Cardiac muscle cell (in vitro differentiated cells and primary cell): Measurements from ENCODE around the gene VMO1. TPM values are rescaled to one million over a fixed set of nuclear protein-coding genes. Genes with fewer than 3 reads are reported as not detected.

Experiments
- DNase-seq, 2 donors: peaks; one replicate each; pipeline versions ENCODE4 v3.0.0 to v3.0.0-alpha.2; 2010 to 2017; ENCODE audit warnings: low read depth in 1 of 2, low spot score in 1 of 2
- H3K27ac ChIP-seq: fragments of 200-600 bp; sonication (generic); 2 replicates; pipeline ENCODE4 v1.5.1; 2016
- H3K27me3 ChIP-seq: fragments of 200-600 bp; sonication (generic); 2 replicates; pipeline ENCODE4 v1.6.0; 2016; ENCODE audit warnings: control low read depth
- H3K36me3 ChIP-seq: fragments of 200-600 bp; sonication (generic); 2 replicates; pipeline ENCODE4 v1.5.1; 2016; ENCODE audit warnings: control low read depth
- H3K4me1 ChIP-seq: fragments of 200-600 bp; sonication (generic); 2 replicates; pipeline ENCODE4 v1.8.1; 2017; ENCODE audit warnings: low read depth, mild to moderate bottlenecking, mixed run types
- H3K4me3 ChIP-seq: fragments of 200-600 bp; sonication (generic); 2 replicates; pipeline ENCODE4 v1.5.1; 2016; ENCODE audit warnings: mild to moderate bottlenecking
- H3K9me3 ChIP-seq: fragments of 200-600 bp; sonication (generic); 2 replicates; pipeline ENCODE4 v1.5.1; 2017; ENCODE audit warnings: low read depth, mild to moderate bottlenecking, control low read depth
- polyA plus RNA-seq: library from polyadenylated mRNA; unstranded; fragments of >200 nt; fragmentation: Nextera tagmentation; extraction: Ambion mirVana; gene quantifications from 2 replicates; pipeline ENCODE4 v1.2.1, GENCODE V29; 2016
- total RNA-seq: library from RNA; depleted of rRNA; stranded (reverse); fragments of >200 nt; gene quantifications from 2 replicates; pipeline ENCODE4 v1.2.3, GENCODE V29; 2016
- TF ChIP-seq, protein P1 (sequence below): IDR thresholded peaks from 2 replicates; pipeline ENCODE4 v1.5.1; 2012; ENCODE audit warnings: low read depth, mild to moderate bottlenecking, low read length

VMO1 gene
- total and polyA plus RNA-seq, 2 experiments from 2014 or later = 1.2 to 2.2 TPM

- H3K27me3 ChIP-seq = no peaks in the 10 kb centered on the region
- TF ChIP-seq, protein P1, sequence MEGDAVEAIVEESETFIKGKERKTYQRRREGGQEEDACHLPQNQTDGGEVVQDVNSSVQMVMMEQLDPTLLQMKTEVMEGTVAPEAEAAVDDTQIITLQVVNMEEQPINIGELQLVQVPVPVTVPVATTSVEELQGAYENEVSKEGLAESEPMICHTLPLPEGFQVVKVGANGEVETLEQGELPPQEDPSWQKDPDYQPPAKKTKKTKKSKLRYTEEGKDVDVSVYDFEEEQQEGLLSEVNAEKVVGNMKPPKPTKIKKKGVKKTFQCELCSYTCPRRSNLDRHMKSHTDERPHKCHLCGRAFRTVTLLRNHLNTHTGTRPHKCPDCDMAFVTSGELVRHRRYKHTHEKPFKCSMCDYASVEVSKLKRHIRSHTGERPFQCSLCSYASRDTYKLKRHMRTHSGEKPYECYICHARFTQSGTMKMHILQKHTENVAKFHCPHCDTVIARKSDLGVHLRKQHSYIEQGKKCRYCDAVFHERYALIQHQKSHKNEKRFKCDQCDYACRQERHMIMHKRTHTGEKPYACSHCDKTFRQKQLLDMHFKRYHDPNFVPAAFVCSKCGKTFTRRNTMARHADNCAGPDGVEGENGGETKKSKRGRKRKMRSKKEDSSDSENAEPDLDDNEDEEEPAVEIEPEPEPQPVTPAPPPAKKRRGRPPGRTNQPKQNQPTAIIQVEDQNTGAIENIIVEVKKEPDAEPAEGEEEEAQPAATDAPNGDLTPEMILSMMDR = no peak
- H3K4me3 ChIP-seq = peak within 1 kb of the TSS; percentile 52
- no peaks in the 10 kb centered on the region for H3K4me1 ChIP-seq
- H3K9me3 ChIP-seq = no peaks in the 10 kb centered on the region
- no peak within 1 kb of the TSS for H3K27ac ChIP-seq
- no peaks in the 10 kb centered on the region for H3K36me3 ChIP-seq
- DNase-seq = peak; percentile 83 to 94
Observed at GRCh38 chr17:4806777-4807604, 20.8 kb upstream of the VMO1 start, which contains the start of gene PLD2. Gene PLD2 (plus strand): TSS chr17:4807152. CDS start chr17:4807773, 621 bp downstream.

DNA sequence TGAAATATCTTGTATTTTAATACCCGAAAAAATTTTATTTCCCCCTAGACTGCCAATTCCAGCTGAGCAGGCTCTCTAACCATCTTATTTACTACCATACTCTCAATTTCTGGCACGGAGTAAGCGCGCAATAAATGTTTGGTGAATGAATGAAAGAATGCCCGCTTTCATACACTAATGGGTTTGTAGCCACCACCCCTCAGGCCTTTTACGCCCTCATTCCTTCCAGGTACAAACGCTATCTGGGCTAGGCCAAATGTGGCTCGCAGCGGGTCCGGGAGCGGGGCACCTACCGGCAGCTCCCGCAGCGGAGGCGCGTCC lies 20.3 kb upstream of the VMO1 start:
- H3K27ac ChIP-seq = no peak overlapping the region
- no peaks in the 10 kb centered on the region for H3K4me1 ChIP-seq
- TF ChIP-seq, protein P1 = no peak

GRCh38 chr17:4802228-4802627 lies 16.1 kb upstream of the VMO1 start, which contains the start of gene C17orf114:
Gene C17orf114 (minus strand): TSS chr17:4802328.
- no peaks in the 10 kb centered on the region for H3K4me1 ChIP-seq
- H3K27ac ChIP-seq = no peak within 1 kb of the TSS
- TF ChIP-seq, protein P1 = no peak
- no peak for DNase-seq
- no peak within 1 kb of the TSS for H3K4me3 ChIP-seq
- H3K9me3 ChIP-seq = no peaks in the 10 kb centered on the region
- no peaks in the 10 kb centered on the region for H3K27me3 ChIP-seq
- no peaks in the 10 kb centered on the region for H3K36me3 ChIP-seq

More for the DNA sequence above, 20.3 kb upstream of the VMO1 start:
- Histone ChIP-seq H3K4me3 (peak overlapping the region; percentile 52), H3K9me3 (no peaks in the 10 kb centered on the region), H3K36me3 (no peaks in the 10 kb centered on the region), H3K27me3 (no peaks in the 10 kb centered on the region)
- DNase-seq = peak in 1 of 2 donors; percentile 7

GRCh38 chr17:4800462-4801196 lies 14.5 kb upstream of the VMO1 start:
- no peaks in the 10 kb centered on the region for H3K36me3 ChIP-seq
- no peak for DNase-seq
- no peaks in the 10 kb centered on the region for H3K27me3 ChIP-seq
- no peaks in the 10 kb centered on the region for H3K4me1 ChIP-seq
- no peak overlapping the region for H3K27ac ChIP-seq
- no peak overlapping the region for H3K4me3 ChIP-seq
- no peaks in the 10 kb centered on the region for H3K9me3 ChIP-seq
- TF ChIP-seq, protein P1 = no peak

- H3K36me3 ChIP-seq = no peaks in the 10 kb centered on the region
- peak; percentile 45 to 52 for DNase-seq
- TF ChIP-seq, protein P1 = no peak
Observed at GRCh38 chr17:4796552-4796920, 10.4 kb upstream of the VMO1 start.

More at GRCh38 chr17:4796552-4796920, 10.4 kb upstream of the VMO1 start:
- Histone ChIP-seq H3K9me3 (no peaks in the 10 kb centered on the region), H3K27ac (peak overlapping the region; percentile 79), H3K4me1 (no peaks in the 10 kb centered on the region), H3K27me3 (no peaks in the 10 kb centered on the region), H3K4me3 (peak overlapping the region; percentile 85)
